HG03064 (cell line): Measurements from ENCODE around the gene BRCA1.
"Not testable (repeated sequence)": the region's sequence is repeated elsewhere in the genome, so short reads cannot be mapped to it uniquely, and the experiment has no call there.

ENCODE experiments used
- ATAC-seq: cut with Tn5 transposase; IDR thresholded peaks from one replicate; pipeline ENCODE4 v1.9.1; 2021; ENCODE audit warnings: low read depth; ENCODE audit not compliant: unreplicated experiment

BRCA1 gene

DNA sequence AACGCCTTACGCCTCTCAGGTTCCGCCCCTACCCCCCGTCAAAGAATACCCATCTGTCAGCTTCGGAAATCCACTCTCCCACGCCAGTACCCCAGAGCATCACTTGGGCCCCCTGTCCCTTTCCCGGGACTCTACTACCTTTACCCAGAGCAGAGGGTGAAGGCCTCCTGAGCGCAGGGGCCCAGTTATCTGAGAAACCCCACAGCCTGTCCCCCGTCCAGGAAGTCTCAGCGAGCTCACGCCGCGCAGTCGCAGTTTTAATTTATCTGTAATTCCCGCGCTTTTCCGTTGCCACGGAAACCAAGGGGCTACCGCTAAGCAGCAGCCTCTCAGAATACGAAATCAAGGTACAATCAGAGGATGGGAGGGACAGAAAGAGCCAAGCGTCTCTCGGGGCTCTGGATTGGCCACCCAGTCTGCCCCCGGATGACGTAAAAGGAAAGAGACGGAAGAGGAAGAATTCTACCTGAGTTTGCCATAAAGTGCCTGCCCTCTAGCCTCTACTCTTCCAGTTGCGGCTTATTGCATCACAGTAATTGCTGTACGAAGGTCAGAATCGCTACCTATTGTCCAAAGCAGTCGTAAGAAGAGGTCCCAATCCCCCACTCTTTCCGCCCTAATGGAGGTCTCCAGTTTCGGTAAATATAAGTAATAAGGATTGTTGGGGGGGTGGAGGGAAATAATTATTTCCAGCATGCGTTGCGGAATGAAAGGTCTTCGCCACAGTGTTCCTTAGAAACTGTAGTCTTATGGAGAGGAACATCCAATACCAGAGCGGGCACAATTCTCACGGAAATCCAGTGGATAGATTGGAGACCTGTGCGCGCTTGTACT, at the start of gene BRCA1:
Gene BRCA1, minus strand, starts transcription at position 232 of the 834 bp plus-strand sequence. CDS start 1,268 bp downstream, outside the sequence.
- ATAC-seq = peak; percentile 80

DNA sequence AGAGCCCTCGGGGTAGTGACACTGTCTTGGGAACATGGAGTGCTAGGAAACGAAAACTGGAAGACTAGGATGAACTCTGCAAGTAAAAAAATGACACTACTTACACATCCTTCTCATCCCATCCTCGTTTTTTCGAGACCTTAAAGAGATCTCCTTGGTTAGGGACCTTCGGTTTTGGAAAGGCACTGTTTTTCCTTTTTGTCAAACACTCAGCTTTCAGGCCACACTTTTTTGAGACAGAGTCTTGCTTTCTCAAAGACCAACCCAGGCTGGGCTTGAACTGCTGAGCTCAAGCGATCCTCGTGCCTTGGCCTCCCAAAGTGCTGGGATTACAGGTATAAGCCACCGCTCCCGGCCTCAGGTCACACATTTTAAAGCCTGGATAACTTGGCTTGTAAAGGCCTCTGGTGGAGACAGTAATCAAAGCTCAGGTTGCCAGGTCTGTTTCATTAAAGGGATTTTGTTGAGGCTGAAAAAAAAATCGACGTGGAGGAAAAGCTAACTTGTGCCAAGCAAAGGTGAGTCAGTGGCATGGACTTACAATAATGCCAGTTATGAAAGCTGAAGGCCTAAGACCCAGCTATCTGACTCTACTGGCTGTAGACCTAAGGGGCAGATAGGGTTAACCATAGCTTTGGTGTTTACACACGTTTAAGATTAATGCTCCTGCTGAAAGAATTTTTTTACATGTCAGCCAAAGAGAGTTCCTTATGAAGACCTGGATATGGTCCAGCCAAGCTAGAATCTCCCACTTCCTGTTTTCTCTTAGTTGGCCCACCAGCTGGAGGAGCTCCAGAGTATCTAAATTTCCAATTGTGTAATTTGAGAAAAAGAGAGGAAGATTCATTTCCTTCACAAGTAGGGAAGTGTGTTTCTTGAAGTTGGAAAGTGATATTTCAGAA, 46.7 kb upstream of the BRCA1 start:
- ATAC-seq = no peak

DNA sequence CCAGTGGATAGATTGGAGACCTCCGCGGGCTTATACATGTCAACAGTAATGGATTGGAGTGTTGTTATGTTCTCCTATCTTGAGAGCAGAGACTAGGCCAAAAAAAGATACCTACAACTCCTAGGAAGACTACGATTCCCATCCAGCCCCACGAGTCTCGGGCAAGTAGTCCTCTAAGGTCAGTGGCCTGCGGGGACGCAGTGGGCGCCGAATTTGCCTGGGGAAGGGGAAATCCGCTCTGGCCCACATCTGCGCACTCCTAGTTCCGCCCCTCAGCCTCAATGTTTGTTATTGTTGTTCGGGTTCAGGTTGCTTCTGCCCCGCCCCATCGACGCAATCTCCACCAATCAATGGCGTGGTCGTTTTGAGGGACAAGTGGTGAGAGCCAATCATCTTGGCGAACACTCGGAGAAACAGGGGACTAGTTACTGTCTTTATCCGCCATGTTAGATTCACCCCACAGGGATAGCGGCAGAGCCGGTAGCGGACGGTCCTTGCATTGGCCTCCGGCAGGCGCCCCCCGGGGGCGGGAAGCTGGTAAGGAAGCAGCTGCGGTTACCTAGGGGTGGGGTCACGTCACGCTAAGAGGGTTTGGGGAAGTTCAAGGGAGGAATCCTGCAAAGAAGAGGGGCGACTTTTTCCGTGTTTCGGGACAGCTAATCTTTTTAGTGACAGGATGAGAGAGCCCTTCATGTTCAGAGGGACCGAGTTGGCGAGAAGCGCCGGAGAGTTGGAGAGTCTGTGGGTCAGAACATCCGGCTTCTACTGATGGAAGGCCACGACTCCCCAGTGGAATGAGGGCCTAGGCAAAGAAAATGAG, 45.8 kb upstream of the BRCA1 start, which contains the start of gene NBR1:
Gene NBR1, plus strand, starts transcription at position 449 of the 820 bp plus-strand sequence. CDS start 4,586 bp downstream, outside the sequence.
- peak; percentile 59 for ATAC-seq

DNA sequence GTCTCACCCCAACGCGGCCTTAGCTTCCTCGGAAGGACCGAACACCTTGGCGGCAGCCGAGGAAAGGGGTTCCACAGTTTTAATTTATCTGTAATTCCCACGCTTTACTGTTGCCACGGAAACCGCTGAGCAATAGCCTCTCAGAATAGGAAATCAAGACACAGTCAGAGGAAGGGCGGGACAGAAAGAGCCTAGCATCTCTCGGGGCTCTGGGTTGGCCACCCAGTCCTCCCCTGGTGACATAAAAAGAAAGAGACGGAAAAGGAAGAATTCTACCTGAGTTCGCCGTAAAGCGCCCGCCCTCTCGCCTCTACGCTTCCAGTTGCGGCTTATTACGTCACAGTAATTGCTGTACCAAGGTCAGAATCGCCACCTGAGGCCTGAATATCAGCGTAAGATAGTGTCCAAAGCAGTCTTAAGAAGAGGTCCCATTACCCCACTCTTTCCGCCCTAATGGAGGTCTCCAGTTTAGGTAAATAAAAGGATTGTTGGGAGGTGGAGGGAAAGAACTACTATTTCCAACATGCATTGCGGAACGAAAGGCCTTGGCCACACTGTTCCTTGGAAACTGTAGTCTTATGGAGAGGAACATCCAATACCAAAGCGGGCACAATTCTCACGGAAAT, 45.1 kb upstream of the BRCA1 start:
- ATAC-seq = peak; percentile 57

DNA sequence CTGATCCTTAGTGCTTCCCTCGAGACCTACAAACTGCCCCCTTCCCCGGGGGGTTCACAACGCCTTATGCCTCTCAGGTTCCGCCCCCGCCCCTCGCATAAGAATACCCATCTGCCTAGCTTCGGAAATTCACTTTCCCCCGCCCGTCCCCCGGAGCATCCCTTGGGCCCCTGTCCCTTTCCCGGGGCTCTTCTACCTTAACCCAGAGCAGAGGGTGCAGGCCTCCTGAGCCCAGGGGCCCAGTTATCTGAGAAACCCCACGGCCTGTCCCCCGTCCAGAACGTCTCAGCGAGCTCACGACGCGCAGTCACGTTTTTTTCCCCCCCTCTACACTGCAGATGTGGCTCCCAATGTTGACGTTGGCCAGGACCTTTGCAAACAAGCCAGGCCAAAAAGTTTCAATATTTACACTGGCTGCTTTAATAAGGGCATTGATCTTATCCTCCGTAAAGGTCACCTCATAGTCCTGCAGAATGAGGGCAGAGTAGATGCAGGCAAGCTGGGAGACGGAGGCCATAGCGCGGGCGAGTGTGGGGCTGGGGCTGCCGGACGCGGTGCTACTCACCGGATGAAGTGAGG, 44.5 kb upstream of the BRCA1 start:
- no peak for ATAC-seq

DNA sequence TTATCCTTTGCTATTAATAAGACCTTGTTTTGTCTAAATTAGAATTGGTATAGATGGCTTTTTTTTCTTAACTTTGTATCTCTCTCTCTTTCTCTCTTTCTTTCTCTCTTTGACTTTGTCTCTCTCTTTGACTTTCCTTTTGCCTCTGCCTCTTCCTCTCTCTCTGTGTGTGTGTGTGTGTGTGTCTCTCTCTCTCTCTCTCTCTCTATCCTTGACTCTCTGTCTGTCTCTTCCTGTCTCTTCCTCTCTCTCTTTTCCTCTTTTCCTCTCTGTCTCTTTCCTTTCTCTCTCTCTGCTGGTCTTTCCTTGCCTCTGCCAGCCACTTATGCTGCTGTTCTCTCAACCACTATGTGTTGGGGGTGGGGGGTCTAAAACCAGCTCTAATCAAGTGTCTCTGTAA, 40.8 kb upstream of the BRCA1 start:
- ATAC-seq = not testable (repeated sequence)

DNA sequence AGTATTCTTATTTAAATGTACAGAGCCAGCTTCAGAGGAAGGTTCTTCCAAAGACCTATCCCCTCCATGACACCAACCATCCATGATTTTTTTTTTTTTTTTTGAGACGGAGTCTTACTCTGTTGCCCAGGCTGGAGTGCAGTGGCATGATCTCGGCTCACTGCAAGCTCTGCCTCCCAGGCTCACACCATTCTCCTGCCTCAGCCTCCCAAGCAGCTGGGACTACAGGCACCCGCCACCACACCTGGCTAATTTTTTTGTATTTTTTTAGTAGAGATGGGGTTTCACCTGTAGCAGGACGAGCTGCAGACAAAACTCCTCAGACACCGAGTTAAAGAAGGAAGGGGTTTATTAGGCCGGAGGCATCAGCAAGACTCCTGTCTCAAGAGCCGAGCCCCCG, 34.8 kb upstream of the BRCA1 start:
- not testable (repeated sequence) for ATAC-seq

DNA sequence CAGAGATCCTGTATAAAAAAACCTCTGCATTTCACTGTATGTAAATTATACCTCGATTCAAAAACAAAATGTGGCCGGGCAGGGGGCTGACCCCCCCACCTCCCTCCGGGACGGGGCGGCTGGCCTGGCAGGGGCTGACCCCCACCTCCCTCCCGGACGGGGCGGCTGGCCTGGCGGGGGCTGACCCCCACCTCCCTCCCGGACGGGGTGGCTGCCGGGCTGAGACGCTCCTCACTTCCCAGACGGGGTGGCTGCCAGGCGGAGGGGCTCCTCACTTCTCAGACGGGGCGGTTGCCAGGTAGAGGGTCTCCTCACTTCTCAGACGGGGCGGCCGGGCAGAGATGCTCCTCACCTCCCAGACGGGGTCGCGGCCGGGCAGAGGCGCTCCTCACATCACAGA, 34.1 kb upstream of the BRCA1 start:
- not testable (repeated sequence) for ATAC-seq

DNA sequence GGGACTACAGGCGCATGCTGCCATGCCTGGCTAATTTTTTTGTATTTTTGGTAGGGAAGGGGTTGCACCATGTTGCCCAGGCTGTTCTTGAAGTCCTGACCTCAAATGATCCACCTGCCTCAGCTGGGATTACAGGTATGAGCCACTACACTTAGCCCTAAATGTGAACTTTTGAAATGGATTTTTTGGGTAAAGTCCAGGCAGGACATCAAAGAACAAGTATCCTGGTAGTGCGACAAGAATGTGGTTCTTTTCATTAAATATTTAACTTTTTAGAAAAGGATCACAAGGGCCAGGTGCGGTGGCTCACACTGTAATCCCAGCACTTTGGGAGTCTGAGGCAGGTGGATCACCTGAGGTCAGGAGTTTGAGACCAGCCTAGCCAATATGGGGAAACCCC, 30.5 kb upstream of the BRCA1 start:
- no peak for ATAC-seq

DNA sequence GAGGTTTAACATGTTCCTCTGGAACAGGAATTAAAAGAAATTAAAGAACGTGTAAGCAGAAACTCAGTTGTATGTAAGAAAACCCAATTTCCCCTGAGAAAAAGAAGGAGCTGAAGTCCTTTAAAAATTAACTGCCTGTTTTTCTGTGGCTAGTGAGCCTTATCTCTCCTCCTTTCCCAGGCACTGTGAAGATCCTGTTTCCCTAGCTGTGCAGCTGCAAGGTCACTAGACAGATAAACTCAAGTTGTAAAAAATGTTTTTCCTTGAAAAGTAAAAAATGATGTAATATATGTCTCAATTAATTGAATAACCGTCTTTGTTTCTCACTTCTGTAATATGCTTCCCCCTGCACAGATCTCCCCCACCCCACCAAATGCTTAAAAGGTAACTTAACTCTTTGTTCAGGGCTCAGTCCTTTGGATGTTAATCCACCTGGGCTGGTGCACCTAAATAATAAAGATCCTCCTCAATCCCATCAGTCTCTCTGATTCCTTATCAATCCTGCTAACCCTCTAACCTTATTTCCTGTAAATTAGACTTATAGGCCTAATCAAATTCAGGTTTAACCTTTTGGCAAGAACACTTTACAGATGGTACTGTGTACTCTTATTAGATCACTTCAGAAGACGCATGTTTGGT, 28.2 kb upstream of the BRCA1 start:
- ATAC-seq = not testable (repeated sequence)

DNA sequence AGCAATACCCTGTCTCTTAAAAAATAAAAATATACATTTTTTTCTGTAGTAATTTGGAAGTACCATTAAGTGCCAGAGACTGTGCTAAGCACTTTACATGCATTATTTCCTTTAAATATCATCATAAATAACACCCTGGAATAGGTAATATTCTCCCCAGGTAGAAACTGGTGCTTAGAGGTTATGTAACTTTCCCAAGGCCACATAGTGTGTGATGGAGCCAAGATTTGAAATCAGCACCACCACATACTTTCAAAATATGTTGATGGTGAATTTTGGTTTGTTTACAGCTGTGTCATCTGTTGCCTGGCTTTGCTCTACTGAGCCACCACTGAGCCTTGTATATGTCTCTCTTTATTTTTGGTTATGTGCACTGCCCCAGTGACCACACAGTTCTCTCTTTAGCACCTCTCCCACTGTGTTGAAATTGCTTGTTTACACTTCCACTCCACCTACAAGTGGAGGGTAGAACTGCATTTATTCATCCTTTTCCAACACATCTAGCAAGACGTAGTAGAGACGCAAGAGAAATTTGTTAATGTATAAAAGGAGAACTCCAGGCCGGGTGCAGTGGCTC, 26.8 kb upstream of the BRCA1 start:
- no peak for ATAC-seq

DNA sequence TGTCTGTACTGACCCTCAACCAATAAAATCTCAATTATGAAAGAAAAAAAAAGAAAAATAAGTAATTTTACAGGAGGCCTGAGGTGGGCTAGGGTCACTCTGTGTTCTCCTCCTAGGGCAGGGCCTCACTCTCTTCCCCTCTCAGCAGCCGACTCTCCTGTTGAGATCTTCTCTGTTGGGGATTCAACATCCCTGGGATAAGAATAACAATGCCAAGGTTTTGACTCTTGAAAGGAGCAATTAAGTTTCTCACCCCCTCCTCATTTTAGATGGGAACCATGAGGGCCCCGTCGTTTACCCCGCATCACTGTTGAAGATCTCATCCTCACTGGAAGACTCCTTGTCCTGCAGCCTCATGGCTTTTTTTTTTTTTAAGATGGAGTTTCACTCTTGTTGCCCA, 21.5 kb upstream of the BRCA1 start:
- ATAC-seq = no peak

DNA sequence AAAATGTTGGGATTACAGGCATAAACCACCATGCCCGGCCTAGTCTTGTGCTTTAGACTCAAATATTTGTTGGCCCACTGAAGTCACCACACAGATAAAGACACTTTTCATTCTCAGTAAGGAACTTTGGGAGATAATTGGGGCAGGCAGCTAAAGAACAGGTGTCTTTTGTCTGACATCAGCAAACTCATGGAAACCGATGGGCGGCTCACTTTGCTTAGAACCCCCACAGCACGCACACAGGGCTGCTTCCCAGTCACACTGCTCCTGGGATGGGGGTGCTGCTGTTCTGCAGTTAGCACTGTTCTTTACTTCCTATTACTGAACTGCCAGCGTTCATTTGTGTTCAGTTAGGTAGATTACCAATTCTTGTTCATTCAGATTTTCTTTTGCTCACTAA, 18.0 kb upstream of the BRCA1 start:
- no peak for ATAC-seq

DNA sequence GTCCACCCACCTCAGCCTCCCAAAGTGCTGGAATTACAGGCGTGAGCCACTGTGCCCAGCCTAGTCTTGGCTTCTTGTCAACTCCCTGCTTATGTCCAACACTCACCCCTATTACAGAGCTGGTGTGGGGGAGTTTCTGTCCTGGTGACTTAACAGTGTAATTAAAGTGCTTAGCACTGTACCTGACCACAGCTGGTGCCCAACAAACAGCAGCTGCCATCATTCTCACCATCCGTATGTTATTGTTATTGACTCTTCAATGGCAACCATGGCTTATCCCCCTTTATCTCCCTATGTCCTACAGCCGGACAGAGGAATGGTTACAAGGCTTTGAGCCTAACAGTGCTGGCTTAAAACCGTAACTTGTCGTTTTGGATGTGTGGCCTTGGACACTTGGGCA, 17.0 kb upstream of the BRCA1 start:
- ATAC-seq = no peak

DNA sequence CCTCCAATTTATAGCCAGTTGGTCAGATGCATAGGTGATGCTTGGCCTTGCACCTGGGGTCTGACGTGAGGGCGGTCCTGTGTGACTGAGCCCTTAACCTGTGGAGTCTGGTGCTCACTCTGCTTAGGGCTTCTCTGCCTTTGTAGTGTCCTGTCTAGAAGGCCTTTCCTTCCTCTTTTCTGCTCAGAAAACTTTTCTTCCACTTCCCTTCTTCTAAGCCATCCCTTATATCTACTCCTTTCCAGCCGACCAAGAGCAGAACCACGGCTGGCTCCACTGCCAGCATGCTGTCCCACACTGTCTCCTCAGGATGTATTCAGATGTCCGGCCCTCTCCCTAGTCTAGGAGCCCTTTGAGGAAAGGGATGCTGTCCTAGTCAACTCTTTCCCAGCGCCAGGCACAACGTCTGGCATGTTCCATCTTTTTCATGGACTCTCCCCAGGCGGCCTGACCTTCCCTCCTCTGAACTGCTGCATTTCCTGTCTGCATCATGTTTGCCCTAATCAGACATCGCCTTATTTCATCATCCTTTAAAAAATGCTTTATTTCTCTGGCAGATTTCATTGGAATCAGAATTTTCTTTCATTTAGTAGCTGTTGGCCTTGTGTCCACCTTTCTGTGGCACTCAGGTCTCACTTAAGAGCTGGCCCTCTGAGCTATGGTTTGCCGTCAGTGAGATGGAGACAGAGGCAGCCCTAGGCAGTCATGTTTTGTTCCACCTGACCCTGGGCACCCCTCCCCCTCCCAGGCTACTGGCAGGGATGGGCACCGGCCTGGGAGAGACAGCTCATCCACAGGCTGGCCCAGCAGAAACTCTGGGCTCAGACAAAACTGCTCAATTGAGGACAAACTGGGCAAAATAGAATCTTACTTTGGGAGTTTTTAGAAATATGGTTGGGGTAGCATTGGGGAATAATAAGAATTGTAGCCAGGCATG, 15.5 kb upstream of the BRCA1 start:
- ATAC-seq = no peak

DNA sequence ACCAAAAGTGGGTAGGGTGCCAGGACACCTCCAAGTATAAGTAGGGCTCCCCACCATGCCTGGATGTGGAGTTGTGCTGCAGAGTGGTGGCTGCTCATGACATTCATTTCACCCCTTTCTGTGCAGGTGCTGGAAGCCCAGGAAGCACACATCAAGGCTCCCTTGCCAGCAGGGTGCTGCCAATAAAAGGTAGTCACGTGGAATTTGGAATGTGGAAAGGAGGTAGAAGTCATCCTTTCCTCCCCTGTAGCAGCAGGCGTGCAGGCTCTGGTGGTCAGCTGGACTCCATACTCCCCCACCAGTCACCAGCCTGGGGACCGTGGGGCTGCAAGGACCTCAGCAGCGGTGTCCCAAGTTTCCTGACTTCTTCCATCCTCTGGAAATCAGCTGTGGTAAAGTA, 13.4 kb upstream of the BRCA1 start:
- ATAC-seq = not testable (repeated sequence)

DNA sequence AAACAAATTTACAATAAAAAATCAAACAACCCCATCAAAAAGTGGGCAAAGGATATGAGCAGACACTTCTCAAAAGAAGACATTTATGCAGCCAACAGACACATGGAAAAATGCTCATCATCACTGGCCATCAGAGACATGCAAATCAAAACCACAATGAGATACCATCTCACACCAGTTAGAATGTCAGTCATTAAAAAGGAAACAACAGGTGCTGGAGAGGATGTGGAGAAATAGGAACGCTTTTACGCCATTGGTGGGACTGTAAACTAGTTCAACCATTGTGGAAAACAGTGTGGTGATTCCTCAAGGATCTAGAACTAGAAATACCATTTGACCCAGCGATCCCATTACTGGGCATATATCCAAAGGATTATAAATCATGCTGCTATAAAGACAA, 11.4 kb upstream of the BRCA1 start:
- not testable (repeated sequence) for ATAC-seq

DNA sequence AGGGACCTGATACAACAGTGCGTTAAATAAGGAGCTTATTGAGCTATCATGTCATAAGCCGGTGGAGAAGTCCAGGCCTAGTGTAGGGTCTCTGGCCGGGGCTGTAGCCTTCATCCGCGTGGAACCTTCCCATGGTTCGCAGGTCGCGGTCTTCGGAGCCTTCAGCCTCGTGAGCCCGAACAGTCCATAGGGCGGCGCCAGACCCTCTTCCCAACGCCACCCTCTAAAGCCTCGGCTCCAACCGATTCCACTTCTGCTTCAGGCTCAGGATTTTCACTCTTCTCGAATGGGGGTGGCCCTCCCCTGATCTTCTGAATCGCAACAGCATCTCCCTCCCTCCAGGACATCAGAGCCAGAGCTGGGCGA, 10.3 kb upstream of the BRCA1 start:
- ATAC-seq = no peak
